Activated CD4-positive, alpha-beta memory T cell treated with anti-CD3 and anti-CD28 coated beads, Interleukin-2, amount 10 ng/mL, durations not matched to agents 7 days and 5 days (primary cell): Measurements from ENCODE around the gene GSC2. TPM values are rescaled to one million over a fixed set of nuclear protein-coding genes. Genes with fewer than 3 reads are reported as not detected.

Source experiments
- CTCF ChIA-PET: fragments of 350-600 bp; sonication (Branson Sonifier 250); formaldehyde crosslinking; loops from one replicate; lab custom pipeline; 2021; ENCODE audit warnings: antibody characterized with exemption, inconsistent platforms; lab: Charles Lee
- POLR2A ChIA-PET: fragments of 350-600 bp; sonication (Branson Sonifier 250); formaldehyde crosslinking; loops from one replicate; lab custom pipeline; 2021; ENCODE audit warnings: antibody characterized with exemption; lab: Charles Lee
- DNase-seq: peaks from one replicate; pipeline ENCODE4 v3.0.0-alpha.2; 2020
- H3K27ac Mint-ChIP-seq: one replicate; pipeline ENCODE4 v1.8.0; 2021; ENCODE audit warnings: mild to moderate bottlenecking, mixed read lengths
- H3K27me3 Mint-ChIP-seq: one replicate; pipeline ENCODE4 v1.8.0; 2021; ENCODE audit warnings: mixed read lengths
- H3K36me3 Mint-ChIP-seq: one replicate; pipeline ENCODE4 v1.8.0; 2021; ENCODE audit warnings: low read depth, mixed read lengths
- H3K4me1 Mint-ChIP-seq: one replicate; pipeline ENCODE4 v1.8.0; 2021; ENCODE audit warnings: mixed read lengths
- H3K4me3 Mint-ChIP-seq: one replicate; pipeline ENCODE4 v1.8.0; 2021; ENCODE audit warnings: mild to moderate bottlenecking, mixed read lengths
- H3K9me3 Mint-ChIP-seq: one replicate; pipeline ENCODE4 v1.8.0; 2021; ENCODE audit warnings: mixed read lengths
- total RNA-seq, 2 experiments: library from RNA; stranded (reverse); gene quantifications; one replicate each; pipeline ENCODE4 v1.2.3, GENCODE V29; 2021

The GSC2 gene
- total RNA-seq, 2 experiments from 2014 or later: not detected

GRCh38 chr22:19105456-19105855 is 44.6 kb downstream of the GSC2 start:
- Mint-ChIP-seq H3K27ac (no peak overlapping the region), H3K9me3 (no peaks in the 10 kb centered on the region), H3K27me3 (no peaks in the 10 kb centered on the region), H3K4me1 (peaks cover 35% of the 10 kb centered on the region), H3K36me3 (peaks cover 5% of the 10 kb centered on the region), H3K4me3 (no peak overlapping the region)
- CTCF ChIA-PET: interaction anchor here (2.2 kb wide), 1 partner anchor 11 kb away, joined by 8 read pairs; no protein-coding TSS in a partner anchor
- POLR2A ChIA-PET: interaction anchor here (0.6 to 1.1 kb wide), 2 partner anchors 17 to 227 kb away, joined by 3 to 5 read pairs; partner anchors contain the start of gene DGCR2
- no peak for DNase-seq

- Mint-ChIP-seq H3K27me3 (no peaks in the 10 kb centered on the region), H3K9me3 (no peaks in the 10 kb centered on the region), H3K27ac (no peak overlapping the region), H3K4me1 (peaks cover 23% of the 10 kb centered on the region), H3K36me3 (peaks cover 5% of the 10 kb centered on the region), H3K4me3 (no peak overlapping the region)
- POLR2A ChIA-PET: no interaction called here
- no peak for DNase-seq
- CTCF ChIA-PET: interaction anchor here (0.7 kb wide), 1 partner anchor 44 kb away, joined by 3 read pairs; no protein-coding TSS in a partner anchor
These were observed 45.9 kb downstream of the GSC2 start for GRCh38 chr22:19103880-19104821.

GRCh38 chr22:19098157-19098556 is 51.9 kb downstream of the GSC2 start:
- Mint-ChIP-seq H3K36me3 (peaks cover 8% of the 10 kb centered on the region), H3K4me1 (no peaks in the 10 kb centered on the region), H3K9me3 (no peaks in the 10 kb centered on the region), H3K4me3 (no peak overlapping the region), H3K27ac (no peak overlapping the region), H3K27me3 (no peaks in the 10 kb centered on the region)
- CTCF ChIA-PET: no interaction called here
- no peak for DNase-seq
- POLR2A ChIA-PET: no interaction called here

GRCh38 chr22:19097518-19097917 is 52.6 kb downstream of the GSC2 start:
- Mint-ChIP-seq H3K27ac (no peak overlapping the region), H3K9me3 (no peaks in the 10 kb centered on the region), H3K36me3 (peaks cover 8% of the 10 kb centered on the region), H3K4me1 (no peaks in the 10 kb centered on the region), H3K27me3 (no peaks in the 10 kb centered on the region), H3K4me3 (no peak overlapping the region)
- CTCF ChIA-PET: no interaction called here
- no peak for DNase-seq
- POLR2A ChIA-PET: no interaction called here

Other genes starting within 250 kb of the GSC2 start
- gene DGCR6, start 244.0 kb downstream of the GSC2 start, total RNA-seq: 1 to 10 TPM in 1 of 2 experiments, under 1 TPM in 1; 0.91 to 1.8 TPM
- gene PRODH, start 214.0 kb downstream of the GSC2 start, total RNA-seq: under 1 TPM; 0.25 to 0.35 TPM
- gene DGCR2, start 27.9 kb downstream of the GSC2 start, total RNA-seq: 10 to 100 TPM; 29.7 to 30.8 TPM
- not detected for gene TSSK2, start 19.0 kb downstream of the GSC2 start, total RNA-seq
- 10 to 100 TPM; 16.3 to 18.3 TPM for gene ESS2, start 5.6 kb downstream of the GSC2 start, total RNA-seq
- 10 to 100 TPM; 62.3 to 63.2 TPM for gene SLC25A1, start 28.4 kb upstream of the GSC2 start, total RNA-seq
- 1 to 10 TPM in 1 of 2 experiments, under 1 TPM in 1; 0.93 to 1.1 TPM for gene CLTCL1, start 141.4 kb upstream of the GSC2 start, total RNA-seq